Activated T-helper 2 cell treated with anti-CD3 and anti-CD28 coated beads, Interferon-gamma antibody, Interleukin-2, Interleukin-4, amounts not matched to agents 10 μg/mL and 5 μg/mL and 100 μg/mL, durations not matched to agents 14 hours and 24 hours and 36 hours (primary cell): ENCODE measurements around the gene NRXN3. TPM values are rescaled to one million over a fixed set of nuclear protein-coding genes. Genes with fewer than 3 reads are reported as not detected.

Source experiments
- DNase-seq: peaks from one replicate; pipeline ENCODE4 v3.0.0; 2021; ENCODE audit warnings: low spot score
- H3K27ac Mint-ChIP-seq: one replicate; pipeline ENCODE4 v1.8.0; 2021; ENCODE audit warnings: mixed read lengths
- H3K27me3 Mint-ChIP-seq: one replicate; pipeline ENCODE4 v1.8.0; 2021; ENCODE audit warnings: low read depth, mixed read lengths
- H3K36me3 Mint-ChIP-seq: one replicate; pipeline ENCODE4 v1.8.0; 2021; ENCODE audit warnings: low read depth, mixed read lengths
- H3K4me1 Mint-ChIP-seq: one replicate; pipeline ENCODE4 v1.8.0; 2021; ENCODE audit warnings: low read depth, mixed read lengths
- H3K4me3 Mint-ChIP-seq: one replicate; pipeline ENCODE4 v1.8.0; 2021; ENCODE audit warnings: low read depth, mild to moderate bottlenecking, moderate library complexity, mixed read lengths
- H3K9me3 Mint-ChIP-seq: one replicate; pipeline ENCODE4 v1.8.0; 2021; ENCODE audit warnings: mixed read lengths
- intact Hi-C: fragments of 100-400 bp; cut with micrococcal nuclease; formaldehyde crosslinking; loops from one replicate; pipeline ENCODE4 v1.15.1; 2023
- total RNA-seq: library from RNA; stranded (reverse); gene quantifications from 2 replicates; pipeline ENCODE4 v1.2.3, GENCODE V29; 2022

The NRXN3 gene
- total RNA-seq, 1 donor from 2014 or later: not detected

- no peaks in the 10 kb centered on the region for H3K27me3 Mint-ChIP-seq
- peaks cover 3% of the 10 kb centered on the region for H3K4me1 Mint-ChIP-seq
- no peak overlapping the region for H3K27ac Mint-ChIP-seq
- H3K4me3 Mint-ChIP-seq: no peak overlapping the region
- no peaks in the 10 kb centered on the region for H3K36me3 Mint-ChIP-seq
- peaks cover 3% of the 10 kb centered on the region for H3K9me3 Mint-ChIP-seq
- DNase-seq: no peak
- intact Hi-C loops: loop anchor here (2.0 kb wide), 1 partner anchor 27 kb away; no protein-coding TSS in a partner anchor
Measured at GRCh38 chr14:78227248-78228077, 57.3 kb downstream of the NRXN3 start.

- Mint-ChIP-seq H3K27me3 (no peaks in the 10 kb centered on the region), H3K4me1 (peaks cover 3% of the 10 kb centered on the region), H3K4me3 (no peak overlapping the region), H3K27ac (no peak overlapping the region), H3K36me3 (no peaks in the 10 kb centered on the region), H3K9me3 (peaks cover 3% of the 10 kb centered on the region)
- intact Hi-C loops: no loop called here
- no peak for DNase-seq
Measured at GRCh38 chr14:78228702-78229327, 58.6 kb downstream of the NRXN3 start.

- Mint-ChIP-seq H3K4me3 (no peak overlapping the region), H3K27ac (no peak overlapping the region), H3K36me3 (no peaks in the 10 kb centered on the region), H3K4me1 (peaks cover 3% of the 10 kb centered on the region), H3K9me3 (no peaks in the 10 kb centered on the region), H3K27me3 (peaks cover 2% of the 10 kb centered on the region)
- DNase-seq: no peak
- intact Hi-C loops: no loop called here
Measured at GRCh38 chr14:78232231-78233000, 62.2 kb downstream of the NRXN3 start.

GRCh38 chr14:78238141-78238540 is 68.0 kb downstream of the NRXN3 start:
- no peak for DNase-seq
- H3K27ac Mint-ChIP-seq: no peak overlapping the region
- H3K9me3 Mint-ChIP-seq: no peaks in the 10 kb centered on the region
- no peak overlapping the region for H3K4me3 Mint-ChIP-seq
- no peaks in the 10 kb centered on the region for H3K36me3 Mint-ChIP-seq
- no peaks in the 10 kb centered on the region for H3K4me1 Mint-ChIP-seq
- peaks cover 2% of the 10 kb centered on the region for H3K27me3 Mint-ChIP-seq
- intact Hi-C loops: no loop called here

- Mint-ChIP-seq H3K27me3 (peaks cover 2% of the 10 kb centered on the region), H3K36me3 (no peaks in the 10 kb centered on the region), H3K9me3 (no peaks in the 10 kb centered on the region), H3K4me1 (no peaks in the 10 kb centered on the region), H3K4me3 (no peak overlapping the region), H3K27ac (no peak overlapping the region)
- DNase-seq: no peak
- intact Hi-C loops: no loop called here
Measured at GRCh38 chr14:78240567-78240966, 70.4 kb downstream of the NRXN3 start.

GRCh38 chr14:78242086-78242485 is 71.9 kb downstream of the NRXN3 start:
- intact Hi-C loops: no loop called here
- Mint-ChIP-seq H3K4me3 (no peak overlapping the region), H3K4me1 (no peaks in the 10 kb centered on the region), H3K36me3 (no peaks in the 10 kb centered on the region), H3K27ac (no peak overlapping the region), H3K9me3 (no peaks in the 10 kb centered on the region), H3K27me3 (no peaks in the 10 kb centered on the region)
- no peak for DNase-seq

GRCh38 chr14:78243187-78243586 is 73.0 kb downstream of the NRXN3 start:
- H3K4me3 Mint-ChIP-seq: no peak overlapping the region
- H3K27me3 Mint-ChIP-seq: no peaks in the 10 kb centered on the region
- no peak for DNase-seq
- no peak overlapping the region for H3K27ac Mint-ChIP-seq
- H3K36me3 Mint-ChIP-seq: no peaks in the 10 kb centered on the region
- H3K4me1 Mint-ChIP-seq: no peaks in the 10 kb centered on the region
- intact Hi-C loops: no loop called here
- no peaks in the 10 kb centered on the region for H3K9me3 Mint-ChIP-seq

- no peaks in the 10 kb centered on the region for H3K36me3 Mint-ChIP-seq
- no peak overlapping the region for H3K4me3 Mint-ChIP-seq
- no peak for DNase-seq
- H3K27me3 Mint-ChIP-seq: no peaks in the 10 kb centered on the region
- no peak overlapping the region for H3K27ac Mint-ChIP-seq
- no peaks in the 10 kb centered on the region for H3K4me1 Mint-ChIP-seq
- H3K9me3 Mint-ChIP-seq: no peaks in the 10 kb centered on the region
- intact Hi-C loops: no loop called here
Measured at GRCh38 chr14:78245238-78245637, 75.1 kb downstream of the NRXN3 start.

GRCh38 chr14:78248501-78249090 is 78.4 kb downstream of the NRXN3 start:
- H3K9me3 Mint-ChIP-seq: no peaks in the 10 kb centered on the region
- H3K4me1 Mint-ChIP-seq: no peaks in the 10 kb centered on the region
- no peaks in the 10 kb centered on the region for H3K36me3 Mint-ChIP-seq
- no peak for DNase-seq
- H3K4me3 Mint-ChIP-seq: no peak overlapping the region
- H3K27me3 Mint-ChIP-seq: no peaks in the 10 kb centered on the region
- intact Hi-C loops: no loop called here
- no peak overlapping the region for H3K27ac Mint-ChIP-seq

- H3K36me3 Mint-ChIP-seq: no peaks in the 10 kb centered on the region
- peaks cover 8% of the 10 kb centered on the region for H3K9me3 Mint-ChIP-seq
- no peak overlapping the region for H3K4me3 Mint-ChIP-seq
- DNase-seq: no peak
- H3K27me3 Mint-ChIP-seq: no peaks in the 10 kb centered on the region
- H3K27ac Mint-ChIP-seq: no peak overlapping the region
- H3K4me1 Mint-ChIP-seq: peaks cover 12% of the 10 kb centered on the region
- intact Hi-C loops: no loop called here
Measured at GRCh38 chr14:78251308-78251707, 81.1 kb downstream of the NRXN3 start.

GRCh38 chr14:78253986-78254385 is 83.8 kb downstream of the NRXN3 start:
- H3K9me3 Mint-ChIP-seq: peaks cover 8% of the 10 kb centered on the region
- peaks cover 5% of the 10 kb centered on the region for H3K27me3 Mint-ChIP-seq
- no peaks in the 10 kb centered on the region for H3K36me3 Mint-ChIP-seq
- no peak for DNase-seq
- H3K27ac Mint-ChIP-seq: peak overlapping the region; percentile 47
- no peak overlapping the region for H3K4me3 Mint-ChIP-seq
- H3K4me1 Mint-ChIP-seq: peaks cover 12% of the 10 kb centered on the region
- intact Hi-C loops: loop anchor here (1.0 to 2.0 kb wide), 3 partner anchors 25 to 247 kb away; no protein-coding TSS in a partner anchor

GRCh38 chr14:78254911-78255461 is 84.8 kb downstream of the NRXN3 start:
- intact Hi-C loops: loop anchor here (1.0 to 2.0 kb wide), 3 partner anchors 24 to 248 kb away; no protein-coding TSS in a partner anchor
- Mint-ChIP-seq H3K4me1 (peaks cover 12% of the 10 kb centered on the region), H3K27ac (peak overlapping the region; percentile 78)

More at GRCh38 chr14:78254911-78255461, 84.8 kb downstream of the NRXN3 start:
- Mint-ChIP-seq H3K36me3 (no peaks in the 10 kb centered on the region), H3K27me3 (peaks cover 5% of the 10 kb centered on the region), H3K9me3 (peaks cover 8% of the 10 kb centered on the region), H3K4me3 (no peak overlapping the region)
- DNase-seq: no peak
